Cardiac muscle cell (in vitro differentiated cells and primary cell): ENCODE measurements around the gene SOX4. TPM values are rescaled to one million over a fixed set of nuclear protein-coding genes. Genes with fewer than 3 reads are reported as not detected.

Source experiments
- DNase-seq, 2 donors: peaks; one replicate each; pipeline versions ENCODE4 v3.0.0 to v3.0.0-alpha.2; 2010 to 2017; ENCODE audit warnings: low read depth in 1 of 2, low spot score in 1 of 2
- H3K27ac ChIP-seq: fragments of 200-600 bp; sonication (generic); 2 replicates; pipeline ENCODE4 v1.5.1; 2016
- H3K27me3 ChIP-seq: fragments of 200-600 bp; sonication (generic); 2 replicates; pipeline ENCODE4 v1.6.0; 2016; ENCODE audit warnings: control low read depth
- H3K36me3 ChIP-seq: fragments of 200-600 bp; sonication (generic); 2 replicates; pipeline ENCODE4 v1.5.1; 2016; ENCODE audit warnings: control low read depth
- H3K4me1 ChIP-seq: fragments of 200-600 bp; sonication (generic); 2 replicates; pipeline ENCODE4 v1.8.1; 2017; ENCODE audit warnings: low read depth, mild to moderate bottlenecking, mixed run types
- H3K4me3 ChIP-seq: fragments of 200-600 bp; sonication (generic); 2 replicates; pipeline ENCODE4 v1.5.1; 2016; ENCODE audit warnings: mild to moderate bottlenecking
- H3K9me3 ChIP-seq: fragments of 200-600 bp; sonication (generic); 2 replicates; pipeline ENCODE4 v1.5.1; 2017; ENCODE audit warnings: low read depth, mild to moderate bottlenecking, control low read depth
- CTCF ChIP-seq: IDR thresholded peaks from 2 replicates; pipeline ENCODE4 v1.5.1; 2012; ENCODE audit warnings: low read depth, mild to moderate bottlenecking, low read length
- polyA plus RNA-seq: library from polyadenylated mRNA; unstranded; fragments of >200 nt; fragmentation: Nextera tagmentation; extraction: Ambion mirVana; gene quantifications from 2 replicates; pipeline ENCODE4 v1.2.1, GENCODE V29; 2016
- total RNA-seq: library from RNA; depleted of rRNA; stranded (reverse); fragments of >200 nt; gene quantifications from 2 replicates; pipeline ENCODE4 v1.2.3, GENCODE V29; 2016

Gene SOX4
- total and polyA plus RNA-seq, 2 experiments from 2014 or later: 29.9 to 60.6 TPM

DNA sequence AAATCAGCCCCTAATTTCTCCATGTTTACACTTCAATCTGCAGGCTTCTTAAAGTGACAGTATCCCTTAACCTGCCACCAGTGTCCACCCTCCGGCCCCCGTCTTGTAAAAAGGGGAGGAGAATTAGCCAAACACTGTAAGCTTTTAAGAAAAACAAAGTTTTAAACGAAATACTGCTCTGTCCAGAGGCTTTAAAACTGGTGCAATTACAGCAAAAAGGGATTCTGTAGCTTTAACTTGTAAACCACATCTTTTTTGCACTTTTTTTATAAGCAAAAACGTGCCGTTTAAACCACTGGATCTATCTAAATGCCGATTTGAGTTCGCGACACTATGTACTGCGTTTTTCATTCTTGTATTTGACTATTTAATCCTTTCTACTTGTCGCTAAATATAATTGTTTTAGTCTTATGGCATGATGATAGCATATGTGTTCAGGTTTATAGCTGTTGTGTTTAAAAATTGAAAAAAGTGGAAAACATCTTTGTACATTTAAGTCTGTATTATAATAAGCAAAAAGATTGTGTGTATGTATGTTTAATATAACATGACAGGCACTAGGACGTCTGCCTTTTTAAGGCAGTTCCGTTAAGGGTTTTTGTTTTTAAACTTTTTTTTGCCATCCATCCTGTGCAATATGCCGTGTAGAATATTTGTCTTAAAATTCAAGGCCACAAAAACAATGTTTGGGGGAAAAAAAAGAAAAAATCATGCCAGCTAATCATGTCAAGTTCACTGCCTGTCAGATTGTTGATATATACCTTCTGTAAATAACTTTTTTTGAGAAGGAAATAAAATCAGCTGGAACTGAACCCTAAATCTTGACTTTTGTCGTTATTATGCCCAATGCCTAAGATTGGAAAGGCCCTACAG lies 4.5 kb downstream of the SOX4 start:
- peak; percentile 44 to 54 for DNase-seq
- peak overlapping the region; percentile 91 for H3K27ac ChIP-seq
- H3K4me1 ChIP-seq: peaks cover 12% of the 10 kb centered on the region
- H3K9me3 ChIP-seq: no peaks in the 10 kb centered on the region
- no peak for TF ChIP-seq CTCF
- H3K36me3 ChIP-seq: no peaks in the 10 kb centered on the region
- peak overlapping the region; percentile 99 for H3K4me3 ChIP-seq
- H3K27me3 ChIP-seq: no peaks in the 10 kb centered on the region

GRCh38 chr6:21598674-21599023 lies 5.1 kb downstream of the SOX4 start:
- Histone ChIP-seq H3K4me1 (peaks cover 14% of the 10 kb centered on the region), H3K27ac (peak overlapping the region; percentile 91), H3K4me3 (peak overlapping the region; percentile 99), H3K9me3 (no peaks in the 10 kb centered on the region), H3K27me3 (no peaks in the 10 kb centered on the region), H3K36me3 (no peaks in the 10 kb centered on the region)
- peak in 1 of 2 donors; percentile 54 for DNase-seq
- no peak for TF ChIP-seq CTCF

- peak overlapping the region; percentile 99 for H3K4me3 ChIP-seq
- no peaks in the 10 kb centered on the region for H3K36me3 ChIP-seq
- H3K27ac ChIP-seq: no peak overlapping the region
- no peak for DNase-seq
- H3K9me3 ChIP-seq: no peaks in the 10 kb centered on the region
- no peak for TF ChIP-seq CTCF
- H3K27me3 ChIP-seq: no peaks in the 10 kb centered on the region
- H3K4me1 ChIP-seq: peaks cover 19% of the 10 kb centered on the region
Measured at GRCh38 chr6:21599051-21599696, 5.6 kb downstream of the SOX4 start.

GRCh38 chr6:21601339-21601923 lies 7.9 kb downstream of the SOX4 start:
- no peak for DNase-seq
- Histone ChIP-seq H3K36me3 (no peaks in the 10 kb centered on the region), H3K27ac (no peak overlapping the region), H3K4me1 (peaks cover 22% of the 10 kb centered on the region), H3K27me3 (no peaks in the 10 kb centered on the region), H3K9me3 (no peaks in the 10 kb centered on the region), H3K4me3 (no peak overlapping the region)
- no peak for TF ChIP-seq CTCF

- H3K9me3 ChIP-seq: no peaks in the 10 kb centered on the region
- H3K27me3 ChIP-seq: no peaks in the 10 kb centered on the region
- no peak overlapping the region for H3K4me3 ChIP-seq
- H3K27ac ChIP-seq: no peak overlapping the region
- no peaks in the 10 kb centered on the region for H3K36me3 ChIP-seq
- no peak for DNase-seq
- peaks cover 22% of the 10 kb centered on the region for H3K4me1 ChIP-seq
- no peak for TF ChIP-seq CTCF
Measured at GRCh38 chr6:21601932-21602390, 8.4 kb downstream of the SOX4 start.
